GM12874 (cell line): ENCODE results near the gene LRRC34.

Experiments used
- TF ChIP-seq, protein P1 (sequence below): IDR thresholded peaks from 2 replicates; pipeline ENCODE4 v1.5.1; 2011; ENCODE audit warnings: low read depth, mild to moderate bottlenecking, control low read depth, low read length, moderate library complexity; ENCODE audit not compliant: insufficient read depth

Gene LRRC34, protein sequence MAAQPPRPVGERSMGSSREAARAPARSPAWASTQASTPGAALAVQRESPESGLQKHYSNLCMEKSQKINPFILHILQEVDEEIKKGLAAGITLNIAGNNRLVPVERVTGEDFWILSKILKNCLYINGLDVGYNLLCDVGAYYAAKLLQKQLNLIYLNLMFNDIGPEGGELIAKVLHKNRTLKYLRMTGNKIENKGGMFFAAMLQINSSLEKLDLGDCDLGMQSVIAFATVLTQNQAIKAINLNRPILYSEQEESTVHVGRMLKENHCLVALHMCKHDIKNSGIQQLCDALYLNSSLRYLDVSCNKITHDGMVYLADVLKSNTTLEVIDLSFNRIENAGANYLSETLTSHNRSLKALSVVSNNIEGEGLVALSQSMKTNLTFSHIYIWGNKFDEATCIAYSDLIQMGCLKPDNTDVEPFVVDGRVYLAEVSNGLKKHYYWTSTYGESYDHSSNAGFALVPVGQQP

DNA sequence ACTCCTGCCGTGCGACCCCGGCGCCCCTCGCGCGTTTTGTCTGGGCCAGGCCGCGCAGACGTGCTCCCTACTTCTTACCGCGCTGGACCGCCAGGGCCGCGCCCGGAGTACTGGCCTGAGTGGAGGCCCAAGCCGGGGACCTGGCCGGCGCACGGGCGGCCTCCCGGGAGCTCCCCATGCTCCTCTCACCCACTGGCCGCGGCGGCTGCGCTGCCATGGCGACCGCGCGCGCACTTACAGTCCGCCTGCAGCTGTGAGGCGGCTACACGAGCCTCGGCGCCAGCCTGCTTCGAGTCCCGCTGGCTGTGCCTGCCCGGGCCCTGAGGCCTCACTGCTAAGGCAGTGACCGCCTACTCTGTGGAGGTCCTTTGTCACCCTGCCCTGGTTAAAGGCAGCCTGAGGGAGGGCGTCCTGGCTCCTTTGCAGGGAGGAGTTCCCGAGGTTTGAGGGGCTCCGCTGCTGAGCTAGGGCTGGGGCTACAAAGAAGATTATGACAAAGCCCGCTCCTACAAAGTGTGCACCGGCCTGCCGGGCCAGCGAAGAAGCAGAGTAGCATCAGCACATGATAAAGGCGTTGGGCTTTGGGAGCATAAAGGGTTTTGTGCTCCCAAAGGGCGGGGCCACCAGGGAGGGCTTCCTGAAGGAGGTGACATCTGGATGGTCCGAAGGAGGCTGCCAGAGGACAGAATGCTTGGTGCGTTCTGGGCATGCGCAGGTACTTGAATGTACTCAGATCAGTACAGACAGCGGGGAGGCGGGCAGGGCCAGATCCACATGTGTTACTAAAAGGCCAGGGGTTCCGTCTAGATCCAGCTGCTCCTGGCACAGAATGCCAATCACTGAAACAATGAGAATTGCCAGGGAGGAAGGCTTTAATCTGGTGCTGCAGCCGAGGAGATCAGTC is at the start of gene LRRC34, which contains the start of gene LRRIQ4:
Gene LRRC34, minus strand, starts transcription at position 573 of the 904 bp plus-strand sequence. Its CDS starts 356 bp downstream, at position 217.
Gene LRRIQ4, plus strand, starts transcription at position 539 of the 904 bp plus-strand sequence. CDS start 9,052 bp downstream, outside the sequence.
- TF ChIP-seq, protein P1, sequence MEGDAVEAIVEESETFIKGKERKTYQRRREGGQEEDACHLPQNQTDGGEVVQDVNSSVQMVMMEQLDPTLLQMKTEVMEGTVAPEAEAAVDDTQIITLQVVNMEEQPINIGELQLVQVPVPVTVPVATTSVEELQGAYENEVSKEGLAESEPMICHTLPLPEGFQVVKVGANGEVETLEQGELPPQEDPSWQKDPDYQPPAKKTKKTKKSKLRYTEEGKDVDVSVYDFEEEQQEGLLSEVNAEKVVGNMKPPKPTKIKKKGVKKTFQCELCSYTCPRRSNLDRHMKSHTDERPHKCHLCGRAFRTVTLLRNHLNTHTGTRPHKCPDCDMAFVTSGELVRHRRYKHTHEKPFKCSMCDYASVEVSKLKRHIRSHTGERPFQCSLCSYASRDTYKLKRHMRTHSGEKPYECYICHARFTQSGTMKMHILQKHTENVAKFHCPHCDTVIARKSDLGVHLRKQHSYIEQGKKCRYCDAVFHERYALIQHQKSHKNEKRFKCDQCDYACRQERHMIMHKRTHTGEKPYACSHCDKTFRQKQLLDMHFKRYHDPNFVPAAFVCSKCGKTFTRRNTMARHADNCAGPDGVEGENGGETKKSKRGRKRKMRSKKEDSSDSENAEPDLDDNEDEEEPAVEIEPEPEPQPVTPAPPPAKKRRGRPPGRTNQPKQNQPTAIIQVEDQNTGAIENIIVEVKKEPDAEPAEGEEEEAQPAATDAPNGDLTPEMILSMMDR, result no peak

DNA sequence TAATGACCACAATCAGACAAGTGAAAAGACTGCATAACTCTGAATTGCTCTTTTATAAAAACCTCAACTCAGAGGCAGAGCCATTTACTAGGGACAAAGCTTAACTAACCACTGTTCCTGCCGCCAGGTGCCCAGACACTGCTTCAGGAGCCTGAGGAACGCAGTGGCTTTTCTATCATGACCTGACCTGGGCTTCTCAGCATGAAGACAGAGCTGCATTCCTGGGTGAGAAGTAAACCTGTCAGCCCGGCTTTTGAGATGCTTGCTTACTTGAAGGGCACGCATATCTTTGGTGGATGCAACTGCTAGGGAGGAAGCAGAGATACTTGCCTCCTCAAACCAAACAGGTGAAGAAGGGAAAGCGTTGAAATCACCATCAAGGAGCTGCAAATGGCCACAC is 49.2 kb upstream of the LRRC34 start:
- TF ChIP-seq, protein P1, result no peak

DNA sequence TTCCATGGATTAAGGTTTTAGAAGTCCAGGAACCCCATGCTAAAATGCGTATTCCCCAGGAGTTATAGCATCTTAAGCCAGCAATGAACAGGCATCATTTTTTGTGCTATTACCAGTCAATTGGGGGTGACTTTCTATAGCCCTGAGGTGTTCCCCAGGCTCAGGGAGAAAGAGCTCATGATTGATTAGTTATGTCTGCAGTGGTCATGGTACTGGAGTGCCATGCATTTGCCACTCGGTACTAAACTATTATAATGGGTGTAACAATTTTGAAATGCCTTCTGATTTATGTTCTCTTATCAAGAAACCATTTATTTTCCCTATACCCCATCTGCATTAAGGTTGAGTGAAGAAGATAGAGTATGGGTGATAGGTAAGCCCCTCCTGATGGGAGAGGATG is 45.1 kb upstream of the LRRC34 start:
- TF ChIP-seq, protein P1, result no peak

DNA sequence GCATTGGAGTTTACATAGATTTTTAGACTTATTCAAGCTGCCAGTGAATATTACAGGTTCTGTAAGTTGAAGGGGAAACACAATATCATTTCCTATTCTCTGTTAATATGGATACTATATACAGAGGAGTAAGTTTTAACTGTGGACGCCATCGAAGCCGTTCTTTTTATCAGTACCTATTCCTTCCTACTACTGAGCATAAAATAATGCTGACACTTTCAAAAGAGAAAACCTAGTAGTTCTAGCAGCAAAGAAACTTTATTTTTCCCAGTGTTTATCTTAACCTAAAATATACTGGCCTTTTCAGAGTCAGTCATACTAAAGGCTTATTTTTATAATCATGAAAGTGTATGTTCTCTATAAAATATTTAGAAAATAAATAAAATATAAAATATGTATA is 42.8 kb upstream of the LRRC34 start:
- TF ChIP-seq, protein P1, result no peak

DNA sequence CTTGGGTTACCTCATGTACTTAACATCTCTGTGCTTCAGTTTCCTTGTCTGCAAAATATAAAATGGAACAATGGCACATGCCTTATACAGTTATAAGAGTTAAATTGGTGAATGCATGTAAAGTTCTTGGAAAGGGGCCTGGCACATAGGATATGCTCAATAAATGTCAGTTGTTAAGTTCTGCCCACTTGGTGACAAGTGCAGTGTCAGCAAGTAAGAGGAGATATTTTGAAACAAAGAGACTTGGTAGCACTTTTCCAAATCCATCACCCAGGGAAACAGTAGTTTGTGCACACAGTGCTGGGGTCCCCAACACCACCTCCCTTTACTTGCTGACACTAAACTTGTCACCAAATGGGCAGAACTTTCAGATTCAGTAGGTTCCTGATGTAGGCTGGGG is 37.9 kb upstream of the LRRC34 start:
- TF ChIP-seq, protein P1, result no peak

DNA sequence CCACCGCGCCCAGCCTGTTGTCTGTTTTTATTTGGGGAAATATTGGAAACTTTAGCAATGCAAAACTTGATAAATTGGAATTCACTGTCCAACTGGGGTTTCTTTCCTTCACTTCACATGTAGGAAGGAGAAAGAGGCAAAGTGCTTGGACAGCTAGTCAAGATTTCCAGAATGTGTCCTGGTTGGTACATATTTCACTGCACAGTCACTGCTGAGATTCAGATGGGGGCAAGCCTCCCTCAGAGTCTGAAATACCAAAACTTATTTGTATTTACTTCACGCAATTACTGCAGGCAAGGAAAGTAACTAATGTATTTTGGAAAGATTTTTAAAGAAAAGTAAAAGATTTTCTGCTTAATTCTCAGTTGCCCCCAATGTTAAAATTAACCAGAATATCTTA is 36.0 kb upstream of the LRRC34 start:
- TF ChIP-seq, protein P1, result no peak

DNA sequence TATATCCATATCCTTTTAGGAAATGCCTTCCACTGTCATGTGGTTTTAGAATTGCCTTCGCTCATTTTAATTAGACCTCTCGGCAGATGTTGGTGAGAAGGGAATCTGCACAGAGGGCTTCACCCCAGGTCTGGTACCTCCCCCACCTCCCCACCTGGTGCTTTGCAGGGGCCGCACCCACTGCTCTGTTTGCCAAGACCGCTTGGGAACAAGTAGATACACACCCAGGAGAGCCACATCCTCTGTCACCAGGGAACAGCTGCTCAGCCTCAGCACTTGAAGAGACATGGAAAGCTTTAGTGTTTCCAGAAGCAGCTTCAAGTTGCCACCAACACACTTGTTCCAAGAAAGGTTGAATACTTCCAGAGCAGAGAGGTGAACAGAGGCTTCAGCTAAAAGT is 35.2 kb upstream of the LRRC34 start:
- TF ChIP-seq, protein P1, result no peak
